Ascending aorta (tissue), 2 donors: Measurements from ENCODE around the gene C1QC. TPM values are rescaled to one million over a fixed set of nuclear protein-coding genes. Genes with fewer than 3 reads are reported as not detected.

Experiments
- DNase-seq, 2 donors: peaks; one replicate each; pipeline ENCODE4 v3.0.0-alpha.2; 2019; ENCODE audit warnings: low spot score in 2 of 2
- H3K27ac ChIP-seq, 2 donors: fragments of 200-600 bp; sonication (generic); one replicate each; pipeline ENCODE4 v1.5.1; 2016 to 2017; ENCODE audit warnings: mild to moderate bottlenecking in 1 of 2
- H3K27me3 ChIP-seq: fragments of 200-600 bp; sonication (generic); one replicate; pipeline ENCODE4 v1.5.1; 2017
- H3K36me3 ChIP-seq, 2 donors: fragments of 200-600 bp; sonication (generic); one replicate each; pipeline ENCODE4 v1.5.1; 2016
- H3K4me1 ChIP-seq, 2 donors: fragments of 200-600 bp; sonication (generic); one replicate each; pipeline ENCODE4 v1.5.1; 2016 to 2017; ENCODE audit warnings: mild to moderate bottlenecking in 1 of 2
- H3K4me3 ChIP-seq, 2 donors: fragments of 200-600 bp; sonication (generic); one replicate each; pipeline ENCODE4 v1.5.1; 2016 to 2017; ENCODE audit warnings: mild to moderate bottlenecking in 1 of 2
- H3K9me3 ChIP-seq, 2 donors: fragments of 200-600 bp; sonication (generic); one replicate each; pipeline ENCODE4 v1.5.1; 2016
- intact Hi-C: fragments of 100-400 bp; cut with DNase I; formaldehyde crosslinking; loops from one replicate; pipeline ENCODE4 v1.15.1; 2023
- total RNA-seq: library from RNA; depleted of rRNA; stranded (reverse); fragments of >200 nt; gene quantifications from one replicate; pipeline ENCODE4 v1.1.0, GENCODE V29; 2016
- TF ChIP-seq, protein P1 (sequence below), 3 experiments: fragments of 200-600 bp in 2 of 3; fragments of 450-650 bp in 1 of 3; sonication (generic) in 2 of 3; IDR thresholded peaks; one replicate each; pipeline ENCODE4 v1.5.1; 2016 to 2019; ENCODE audit warnings: antibody characterized with exemption in 3 of 3, mild to moderate bottlenecking in 1 of 3, moderate library complexity in 1 of 3

Gene C1QC
- total RNA-seq, 1 donor from 2014 or later = 350 TPM

DNA sequence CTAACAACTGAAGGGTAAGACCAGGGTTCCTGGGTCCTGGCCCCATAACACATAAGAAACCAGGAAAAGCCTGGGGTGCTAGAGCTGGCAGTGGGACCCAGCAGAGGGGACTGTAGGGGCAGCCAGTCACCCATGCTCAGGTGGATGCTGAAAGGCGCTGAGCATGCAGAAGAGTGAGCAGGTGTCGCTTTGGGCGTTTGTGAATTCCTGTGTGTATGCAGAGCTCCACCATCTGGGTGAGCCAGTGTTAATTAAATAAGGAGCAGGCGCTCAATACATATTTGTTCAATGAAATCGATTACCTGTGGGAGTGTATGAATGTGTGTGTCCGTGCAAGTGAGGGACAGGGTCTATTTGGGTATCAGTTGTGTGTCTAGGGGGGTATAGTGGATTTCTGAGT lies 6.5 kb upstream of the C1QC start:
- Histone ChIP-seq H3K27ac (no peak overlapping the region), H3K4me1 (no peaks in the 10 kb centered on the region), H3K4me3 (peak overlapping the region in 1 of 2 donors; percentile 33), H3K36me3 (no peaks in the 10 kb centered on the region), H3K27me3 (no peaks in the 10 kb centered on the region), H3K9me3 (no peaks in the 10 kb centered on the region)
- TF ChIP-seq, protein P1, sequence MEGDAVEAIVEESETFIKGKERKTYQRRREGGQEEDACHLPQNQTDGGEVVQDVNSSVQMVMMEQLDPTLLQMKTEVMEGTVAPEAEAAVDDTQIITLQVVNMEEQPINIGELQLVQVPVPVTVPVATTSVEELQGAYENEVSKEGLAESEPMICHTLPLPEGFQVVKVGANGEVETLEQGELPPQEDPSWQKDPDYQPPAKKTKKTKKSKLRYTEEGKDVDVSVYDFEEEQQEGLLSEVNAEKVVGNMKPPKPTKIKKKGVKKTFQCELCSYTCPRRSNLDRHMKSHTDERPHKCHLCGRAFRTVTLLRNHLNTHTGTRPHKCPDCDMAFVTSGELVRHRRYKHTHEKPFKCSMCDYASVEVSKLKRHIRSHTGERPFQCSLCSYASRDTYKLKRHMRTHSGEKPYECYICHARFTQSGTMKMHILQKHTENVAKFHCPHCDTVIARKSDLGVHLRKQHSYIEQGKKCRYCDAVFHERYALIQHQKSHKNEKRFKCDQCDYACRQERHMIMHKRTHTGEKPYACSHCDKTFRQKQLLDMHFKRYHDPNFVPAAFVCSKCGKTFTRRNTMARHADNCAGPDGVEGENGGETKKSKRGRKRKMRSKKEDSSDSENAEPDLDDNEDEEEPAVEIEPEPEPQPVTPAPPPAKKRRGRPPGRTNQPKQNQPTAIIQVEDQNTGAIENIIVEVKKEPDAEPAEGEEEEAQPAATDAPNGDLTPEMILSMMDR (IDR thresholded peaks at IDR 0.05) = no peak
- no peak for DNase-seq
- intact Hi-C loops = no loop called here

DNA sequence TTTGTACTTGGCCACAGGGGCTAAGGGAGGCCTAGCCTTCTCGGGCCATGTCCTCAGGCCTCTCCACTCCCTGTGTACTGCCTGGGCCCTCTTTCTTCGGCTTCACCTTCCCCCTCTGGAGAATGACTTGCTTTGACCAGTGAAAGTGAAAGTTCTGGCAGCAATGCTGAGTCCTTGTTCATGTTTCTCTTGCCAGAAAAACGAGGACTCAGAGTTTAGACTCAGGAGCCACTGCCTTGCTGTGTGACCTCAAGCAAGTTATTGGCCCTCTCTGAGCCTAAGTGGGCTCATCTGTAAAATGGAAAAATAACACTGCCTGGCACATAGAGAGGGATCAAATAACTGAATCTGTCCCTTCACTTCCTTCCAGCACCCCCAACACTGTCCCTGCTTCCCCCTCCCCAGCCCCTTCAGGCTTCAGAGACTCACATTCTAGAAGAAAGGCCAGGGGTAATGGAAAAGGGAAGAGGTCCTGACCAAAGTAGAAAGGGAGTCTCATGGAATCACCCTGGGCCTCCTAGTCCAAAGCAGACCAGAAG lies 5.5 kb upstream of the C1QC start:
- H3K27ac ChIP-seq = no peak overlapping the region
- DNase-seq = no peak

DNA sequence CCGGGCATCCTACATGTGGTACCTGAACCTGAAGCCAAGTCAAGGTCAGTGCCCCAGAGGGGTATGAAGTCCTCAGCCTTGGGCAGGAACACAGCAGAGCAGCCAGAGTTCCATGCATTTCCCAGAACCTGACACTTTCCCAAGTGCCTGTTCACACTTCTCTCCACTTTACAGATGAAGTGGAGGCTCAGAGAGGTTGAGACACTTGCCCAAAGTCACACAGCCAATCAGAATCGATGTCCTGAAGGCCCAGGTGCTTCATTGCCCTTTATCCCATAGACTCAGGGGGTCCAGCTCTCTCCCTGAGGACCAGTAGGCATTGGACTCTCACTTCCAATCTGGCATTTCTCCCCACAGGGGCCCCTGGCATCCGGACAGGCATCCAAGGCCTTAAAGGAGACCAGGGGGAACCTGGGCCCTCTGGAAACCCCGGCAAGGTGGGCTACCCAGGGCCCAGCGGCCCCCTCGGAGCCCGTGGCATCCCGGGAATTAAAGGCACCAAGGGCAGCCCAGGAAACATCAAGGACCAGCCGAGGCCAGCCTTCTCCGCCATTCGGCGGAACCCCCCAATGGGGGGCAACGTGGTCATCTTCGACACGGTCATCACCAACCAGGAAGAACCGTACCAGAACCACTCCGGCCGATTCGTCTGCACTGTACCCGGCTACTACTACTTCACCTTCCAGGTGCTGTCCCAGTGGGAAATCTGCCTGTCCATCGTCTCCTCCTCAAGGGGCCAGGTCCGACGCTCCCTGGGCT lies 4.8 kb upstream of the C1QC start:
- no peak overlapping the region for H3K27ac ChIP-seq
- no peak for DNase-seq
- H3K36me3 ChIP-seq = no peaks in the 10 kb centered on the region
- no peaks in the 10 kb centered on the region for H3K4me1 ChIP-seq
- H3K4me3 ChIP-seq = peak overlapping the region in 1 of 2 donors; percentile 33
- H3K27me3 ChIP-seq = no peaks in the 10 kb centered on the region
- H3K9me3 ChIP-seq = no peaks in the 10 kb centered on the region
- intact Hi-C loops = no loop called here
- TF ChIP-seq, protein P1 (IDR thresholded peaks at IDR 0.05) = no peak

More for the DNA sequence above, 5.5 kb upstream of the C1QC start:
- Histone ChIP-seq H3K4me1 (no peaks in the 10 kb centered on the region), H3K36me3 (no peaks in the 10 kb centered on the region), H3K4me3 (peak overlapping the region in 1 of 2 donors; percentile 33), H3K27me3 (no peaks in the 10 kb centered on the region), H3K9me3 (no peaks in the 10 kb centered on the region)
- TF ChIP-seq, protein P1 (IDR thresholded peaks at IDR 0.05) = no peak
- intact Hi-C loops = no loop called here

DNA sequence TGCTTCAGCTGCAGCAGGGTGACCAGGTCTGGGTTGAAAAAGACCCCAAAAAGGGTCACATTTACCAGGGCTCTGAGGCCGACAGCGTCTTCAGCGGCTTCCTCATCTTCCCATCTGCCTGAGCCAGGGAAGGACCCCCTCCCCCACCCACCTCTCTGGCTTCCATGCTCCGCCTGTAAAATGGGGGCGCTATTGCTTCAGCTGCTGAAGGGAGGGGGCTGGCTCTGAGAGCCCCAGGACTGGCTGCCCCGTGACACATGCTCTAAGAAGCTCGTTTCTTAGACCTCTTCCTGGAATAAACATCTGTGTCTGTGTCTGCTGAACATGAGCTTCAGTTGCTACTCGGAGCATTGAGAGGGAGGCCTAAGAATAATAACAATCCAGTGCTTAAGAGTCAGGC lies 4.1 kb upstream of the C1QC start:
- TF ChIP-seq, protein P1 (IDR thresholded peaks at IDR 0.05) = no peak
- intact Hi-C loops = no loop called here
- Histone ChIP-seq H3K9me3 (no peaks in the 10 kb centered on the region), H3K27me3 (no peaks in the 10 kb centered on the region), H3K4me1 (no peaks in the 10 kb centered on the region), H3K4me3 (no peak overlapping the region), H3K36me3 (no peaks in the 10 kb centered on the region), H3K27ac (no peak overlapping the region)
- DNase-seq = no peak

DNA sequence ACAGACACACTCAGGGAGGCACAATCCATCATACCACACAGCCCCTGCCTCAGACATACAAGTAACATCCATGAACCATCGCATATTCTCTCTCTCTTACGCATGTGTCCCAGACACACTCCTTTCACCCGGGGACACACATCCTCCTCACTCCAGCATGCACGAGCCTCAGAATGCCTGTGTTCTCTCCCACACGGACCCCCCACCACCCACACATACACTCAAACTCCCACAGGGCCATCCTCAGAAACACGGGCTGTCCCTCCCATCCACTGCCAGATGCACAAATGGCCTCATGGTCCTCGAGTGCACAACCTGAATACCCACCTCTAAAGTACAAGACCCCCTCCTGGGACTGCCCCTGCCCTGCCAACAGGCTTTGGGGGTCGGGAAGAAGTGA lies 2.2 kb upstream of the C1QC start:
- no peak overlapping the region for H3K27ac ChIP-seq
- H3K27me3 ChIP-seq = no peaks in the 10 kb centered on the region
- intact Hi-C loops = no loop called here

More for the DNA sequence above, 2.2 kb upstream of the C1QC start:
- TF ChIP-seq, protein P1 (IDR thresholded peaks at IDR 0.05) = no peak
- Histone ChIP-seq H3K4me1 (no peaks in the 10 kb centered on the region), H3K9me3 (no peaks in the 10 kb centered on the region), H3K4me3 (no peak overlapping the region), H3K36me3 (no peaks in the 10 kb centered on the region)
- no peak for DNase-seq
